Keratinocyte (primary cell): ENCODE data around the gene ZNF275. TPM values are rescaled to one million over a fixed set of nuclear protein-coding genes. Genes with fewer than 3 reads are reported as not detected.
A peak's percentile ranks its signal among the peaks of the same experiment; 100 is the strongest.
"Not testable (repeated sequence)": the region's sequence is repeated elsewhere in the genome, so short reads cannot be mapped to it uniquely, and the experiment has no call there.

ENCODE experiments used
- DNase-seq: peaks from one replicate; pipeline ENCODE4 v3.0.0-alpha.2; 2011; ENCODE audit warnings: low read depth, missing footprints, low spot score
- FAIRE-seq: peaks from 2 replicates; lab custom pipeline; 2011; peaks lifted over from hg19 to GRCh38; lab: Jason Lieb, UNC
- H2AFZ ChIP-seq: 2 replicates; pipeline ENCODE4 v1.6.0; 2012; ENCODE audit warnings: low read length, control low read depth, inconsistent platforms; ENCODE audit not compliant: control insufficient read depth
- H3K27ac ChIP-seq: 2 replicates; pipeline ENCODE4 v1.5.1; 2011; ENCODE audit warnings: low read length; ENCODE audit not compliant: control insufficient read depth, insufficient read depth
- H3K27me3 ChIP-seq: 3 replicates; pipeline ENCODE4 v1.6.0; 2011; ENCODE audit warnings: low read length; ENCODE audit not compliant: control insufficient read depth, insufficient read depth; ENCODE audit errors: extremely low read depth
- H3K36me3 ChIP-seq, 2 experiments: 2 replicates in 1 of 2; 3 replicates in 1 of 2; pipeline ENCODE4 v1.5.1; 2011; ENCODE audit warnings: low read length in 2 of 2, mild to moderate bottlenecking in 1 of 2; ENCODE audit not compliant: control insufficient read depth in 2 of 2, insufficient read depth in 2 of 2; ENCODE audit errors: extremely low read depth in 1 of 2
- H3K4me1 ChIP-seq: 3 replicates; pipeline ENCODE4 v1.5.1; 2011; ENCODE audit warnings: low read length; ENCODE audit not compliant: control insufficient read depth, insufficient read depth; ENCODE audit errors: extremely low read depth
- H3K4me2 ChIP-seq: 3 replicates; pipeline ENCODE4 v1.6.0; 2011; ENCODE audit warnings: low read depth, low read length; ENCODE audit not compliant: control insufficient read depth, insufficient read depth; ENCODE audit errors: extremely low read depth
- H3K4me3 ChIP-seq, 3 experiments: fragments of 200-600 bp in 1 of 3; sonication (generic) in 1 of 3; 2 replicates in 2 of 3; 3 replicates in 1 of 3; pipeline ENCODE4 v1.5.1; 2011 to 2016; ENCODE audit warnings: low read length in 3 of 3, mild to moderate bottlenecking in 3 of 3, control low read depth in 2 of 3, inconsistent platforms in 1 of 3, low read depth in 1 of 3, mixed read lengths in 1 of 3, mixed run types in 1 of 3, moderate library complexity in 1 of 3; ENCODE audit not compliant: control insufficient read depth in 2 of 3, insufficient read depth in 2 of 3; ENCODE audit errors: extremely low read depth in 1 of 3
- H3K79me2 ChIP-seq: 2 replicates; pipeline ENCODE4 v1.6.0; 2012; ENCODE audit warnings: low read length; ENCODE audit not compliant: control insufficient read depth, insufficient read depth
- H3K9ac ChIP-seq: 3 replicates; pipeline ENCODE4 v1.6.0; 2011; ENCODE audit warnings: low read length; ENCODE audit not compliant: control insufficient read depth, insufficient read depth; ENCODE audit errors: extremely low read depth
- H3K9me1 ChIP-seq: 3 replicates; pipeline ENCODE4 v1.6.0; 2011; ENCODE audit warnings: low read length; ENCODE audit not compliant: control insufficient read depth, insufficient read depth; ENCODE audit errors: extremely low read depth
- H3K9me3 ChIP-seq: 2 replicates; pipeline ENCODE4 v1.5.1; 2012; ENCODE audit warnings: low read depth, low read length; ENCODE audit not compliant: control insufficient read depth
- H4K20me1 ChIP-seq: 3 replicates; pipeline ENCODE4 v1.6.0; 2011; ENCODE audit warnings: low read length; ENCODE audit not compliant: control insufficient read depth, insufficient read depth; ENCODE audit errors: extremely low read depth
- CTCF ChIP-seq, 3 experiments: IDR thresholded peaks in 1 of 3; conservative IDR thresholded peaks in 1 of 3; optimal IDR thresholded peaks in 1 of 3; 2 replicates in 2 of 3; 3 replicates in 1 of 3; pipeline versions ENCODE3 to v1.5.1; 2011; ENCODE audit warnings: low read length in 3 of 3, mild to moderate bottlenecking in 3 of 3, moderate library complexity in 2 of 3, control low read depth in 1 of 3, inconsistent platforms in 1 of 3; ENCODE audit not compliant: insufficient read depth in 2 of 3; ENCODE audit errors: extremely low read depth in 1 of 3
- EZH2 ChIP-seq: IDR thresholded peaks from one replicate; pipeline ENCODE4 v1.6.1; 2012; ENCODE audit warnings: inconsistent platforms, mild to moderate bottlenecking, low read length, moderate library complexity
- dilution Hi-C: fragments of 300-500 bp; cut with MboI; formaldehyde crosslinking; loops from one replicate; pipeline ENCODE4 v1.7.0; 2020; ENCODE audit warnings: low sequenced_read_pairs; ENCODE audit not compliant: extremely low pct_ligation_motif_present
- polyA plus RNA-seq, 5 experiments: library from polyadenylated mRNA; depleted of rRNA in 3 of 5; stranded (reverse) in 3 of 5; stranded (forward) in 1 of 5; unstranded in 1 of 5; fragments of >200 nt; gene quantifications; 1 replicate in 1 of 5; 2 replicates in 3 of 5; 3 replicates in 1 of 5; pipeline versions ENCODE4 v1.2.1 to v1.2.3, GENCODE V29; 2011 to 2012; ENCODE audit warnings: missing spikeins in 2 of 5, low read depth in 1 of 5, low replicate concordance in 1 of 5

ZNF275 gene
- polyA plus RNA-seq, 1 donor (not counting 4 experiments of a cell fraction or from before 2014, with no cell fraction given): 5.3 TPM

- H3K9me3 ChIP-seq, H3K4me2 ChIP-seq, H2AFZ ChIP-seq, H3K9ac ChIP-seq, H3K27ac ChIP-seq, H3K27me3 ChIP-seq, dilution Hi-C loops, DNase-seq, H4K20me1 ChIP-seq, H3K79me2 ChIP-seq, H3K4me3 ChIP-seq, H3K9me1 ChIP-seq, H3K36me3 ChIP-seq, H3K4me1 ChIP-seq: not testable (repeated sequence)
- FAIRE-seq: peak; percentile 9
Observed at GRCh38 chrX:153293485-153294071, 40.4 kb upstream of the ZNF275 start.

- Histone ChIP-seq H3K9me3 (no peaks in the 10 kb centered on the region), H3K27me3 (no peaks in the 10 kb centered on the region), H3K79me2 (no peaks in the 10 kb centered on the region), H2AFZ (no peak overlapping the region), H3K36me3 (no peaks in the 10 kb centered on the region), H3K4me1 (no peaks in the 10 kb centered on the region), H3K9me1 (no peaks in the 10 kb centered on the region), H3K4me2 (no peak overlapping the region), H4K20me1 (no peaks in the 10 kb centered on the region), H3K27ac (no peak overlapping the region), H3K4me3 (no peak overlapping the region), H3K9ac (no peak overlapping the region)
- FAIRE-seq (no peak), DNase-seq (no peak)
- TF ChIP-seq EZH2: no peak
- no peak for TF ChIP-seq CTCF (optimal IDR thresholded peaks at IDR 0.05 in 1 of 3, IDR thresholded peaks at IDR 0.05 in 1 of 3, conservative IDR thresholded peaks at IDR 0.05 in 1 of 3; ENCODE audit: extremely low read depth in 1 of 3, insufficient read depth in 2 of 3, low read length in 3 of 3)
- dilution Hi-C loops: no loop called here
Observed at GRCh38 chrX:153297376-153297775, 36.6 kb upstream of the ZNF275 start.

GRCh38 chrX:153299855-153300254, 34.1 kb upstream of the ZNF275 start:
- Histone ChIP-seq H3K4me1 (no peaks in the 10 kb centered on the region), H3K9ac (no peak overlapping the region), H3K36me3 (no peaks in the 10 kb centered on the region), H2AFZ (no peak overlapping the region), H3K27me3 (no peaks in the 10 kb centered on the region), H4K20me1 (no peaks in the 10 kb centered on the region), H3K79me2 (no peaks in the 10 kb centered on the region), H3K9me1 (no peaks in the 10 kb centered on the region), H3K4me3 (no peak overlapping the region), H3K4me2 (no peak overlapping the region), H3K27ac (no peak overlapping the region), H3K9me3 (no peaks in the 10 kb centered on the region)
- DNase-seq (no peak), FAIRE-seq (no peak)
- TF ChIP-seq CTCF (optimal IDR thresholded peaks at IDR 0.05 in 1 of 3, IDR thresholded peaks at IDR 0.05 in 1 of 3, conservative IDR thresholded peaks at IDR 0.05 in 1 of 3; ENCODE audit: extremely low read depth in 1 of 3, insufficient read depth in 2 of 3, low read length in 3 of 3) (no peak), EZH2 (no peak)
- dilution Hi-C loops: no loop called here
